Peyer's patch (tissue), 4 donors: ENCODE data around the gene NDC80. TPM values are rescaled to one million over a fixed set of nuclear protein-coding genes. Genes with fewer than 3 reads are reported as not detected.
A peak's percentile ranks its signal among the peaks of the same experiment; 100 is the strongest.

ENCODE experiments used
- DNase-seq, 3 donors: peaks; one replicate each; pipeline ENCODE4 v3.0.0-alpha.2; 2017 to 2019
- H3K27ac ChIP-seq, 4 donors: fragments of 200-600 bp; sonication (generic); one replicate each; pipeline ENCODE4 v1.5.1; 2016 to 2019
- H3K27me3 ChIP-seq, 2 donors: fragments of 200-600 bp; sonication (generic); one replicate each; pipeline ENCODE4 v1.5.1; 2019
- H3K36me3 ChIP-seq, 3 donors: fragments of 200-600 bp; sonication (generic); one replicate each; pipeline ENCODE4 v1.5.1; 2016 to 2019
- H3K4me1 ChIP-seq, 4 donors: fragments of 200-600 bp; sonication (generic); one replicate each; pipeline ENCODE4 v1.5.1; 2016 to 2019
- H3K4me3 ChIP-seq, 4 donors: fragments of 200-600 bp; sonication (generic); 1 replicate in 3 of 4; 2 replicates in 1 of 4; pipeline ENCODE4 v1.5.1; 2016 to 2019; ENCODE audit warnings: mild to moderate bottlenecking in 1 of 4
- H3K9me3 ChIP-seq, 4 donors: fragments of 200-600 bp; sonication (generic); one replicate each; pipeline ENCODE4 v1.5.1; 2016 to 2019; ENCODE audit warnings: mild to moderate bottlenecking in 1 of 4
- CTCF ChIP-seq, 6 experiments: fragments of 450-650 bp in 4 of 6; fragments of 200-600 bp in 2 of 6; sonication (generic) in 1 of 6; IDR thresholded peaks; one replicate each; pipeline ENCODE4 v1.5.1; 2017 to 2019; ENCODE audit warnings: antibody characterized with exemption in 6 of 6, mild to moderate bottlenecking in 3 of 6, moderate library complexity in 1 of 6
- POLR2A ChIP-seq, 2 donors: fragments of 450-650 bp; IDR thresholded peaks; one replicate each; pipeline ENCODE4 v1.5.1; 2017; ENCODE audit warnings: antibody characterized with exemption in 2 of 2, mild to moderate bottlenecking in 2 of 2, moderate library complexity in 2 of 2
- total RNA-seq, 4 donors: library from RNA; depleted of rRNA; stranded (reverse); fragments of >200 nt; gene quantifications; one replicate each; pipeline ENCODE4 v1.1.0, GENCODE V29; 2016

NDC80 gene
- total RNA-seq, 4 donors from 2014 or later, result 0.54 to 5.0 (median 2.6) TPM

GRCh38 chr18:2602844-2603243 is 31.5 kb downstream of the NDC80 start:
- Histone ChIP-seq H3K4me1 (peaks cover 0 to 10% (median 0%) of the 10 kb centered on the region in 4 donors), H3K4me3 (no peak overlapping the region), H3K36me3 (no peaks in the 10 kb centered on the region), H3K27ac (no peak overlapping the region), H3K27me3 (no peaks in the 10 kb centered on the region), H3K9me3 (no peaks in the 10 kb centered on the region)
- no peak for TF ChIP-seq CTCF (IDR thresholded peaks at IDR 0.05)
- TF ChIP-seq POLR2A (IDR thresholded peaks at IDR 0.05), result no peak
- no peak for DNase-seq

- Histone ChIP-seq H3K27ac (peak overlapping the region; percentile 6 to 67 (median 43)), H3K27me3 (no peaks in the 10 kb centered on the region), H3K4me3 (no peak overlapping the region), H3K9me3 (no peaks in the 10 kb centered on the region), H3K36me3 (no peaks in the 10 kb centered on the region), H3K4me1 (peaks cover 0 to 10% (median 0%) of the 10 kb centered on the region in 4 donors)
- no peak for TF ChIP-seq POLR2A (IDR thresholded peaks at IDR 0.05)
- TF ChIP-seq CTCF (IDR thresholded peaks at IDR 0.05), result no peak
- DNase-seq, result no peak
Observed at GRCh38 chr18:2606335-2606734, 35.0 kb downstream of the NDC80 start.

GRCh38 chr18:2609604-2610003 is 38.2 kb downstream of the NDC80 start:
- Histone ChIP-seq H3K4me1 (peaks cover 0 to 10% (median 0%) of the 10 kb centered on the region in 4 donors), H3K27ac (no peak overlapping the region), H3K4me3 (no peak overlapping the region), H3K36me3 (no peaks in the 10 kb centered on the region), H3K9me3 (no peaks in the 10 kb centered on the region), H3K27me3 (no peaks in the 10 kb centered on the region)
- no peak for DNase-seq
- TF ChIP-seq POLR2A (IDR thresholded peaks at IDR 0.05), result no peak
- no peak for TF ChIP-seq CTCF (IDR thresholded peaks at IDR 0.05)

- Histone ChIP-seq H3K4me1 (peaks cover 0 to 6% (median 0%) of the 10 kb centered on the region in 4 donors), H3K27ac (no peak overlapping the region), H3K27me3 (no peaks in the 10 kb centered on the region), H3K9me3 (no peaks in the 10 kb centered on the region), H3K36me3 (no peaks in the 10 kb centered on the region), H3K4me3 (no peak overlapping the region)
- no peak for TF ChIP-seq POLR2A (IDR thresholded peaks at IDR 0.05)
- no peak for TF ChIP-seq CTCF (IDR thresholded peaks at IDR 0.05)
- DNase-seq, result no peak
Observed at GRCh38 chr18:2610549-2610948, 39.2 kb downstream of the NDC80 start.

- Histone ChIP-seq H3K36me3 (no peaks in the 10 kb centered on the region), H3K4me1 (no peaks in the 10 kb centered on the region), H3K9me3 (no peaks in the 10 kb centered on the region), H3K27ac (no peak overlapping the region), H3K4me3 (no peak overlapping the region), H3K27me3 (no peaks in the 10 kb centered on the region)
- no peak for DNase-seq
- no peak for TF ChIP-seq CTCF (IDR thresholded peaks at IDR 0.05)
- no peak for TF ChIP-seq POLR2A (IDR thresholded peaks at IDR 0.05)
Observed at GRCh38 chr18:2612996-2613395, 41.6 kb downstream of the NDC80 start.

GRCh38 chr18:2617401-2617998 is 46.1 kb downstream of the NDC80 start:
- TF ChIP-seq POLR2A (IDR thresholded peaks at IDR 0.05) (no peak), CTCF (IDR thresholded peaks at IDR 0.05) (no peak)
- H3K4me1 ChIP-seq, result no peaks in the 10 kb centered on the region
- DNase-seq, result no peak
- no peaks in the 10 kb centered on the region for H3K27me3 ChIP-seq
- no peaks in the 10 kb centered on the region for H3K36me3 ChIP-seq
- H3K4me3 ChIP-seq, result no peak overlapping the region
- H3K27ac ChIP-seq, result no peak overlapping the region
- no peaks in the 10 kb centered on the region for H3K9me3 ChIP-seq
